GDM1 (cell line): ENCODE results near the gene RAPGEF1.
"Not testable (repeated sequence)": the region's sequence is repeated elsewhere in the genome, so short reads cannot be mapped to it uniquely, and the experiment has no call there.

Experiments
- DNase-seq: peaks from one replicate; lab custom pipeline; 2025; lab: John Stamatoyannopoulos, UW

RAPGEF1 gene

GRCh38 chr9:131668439-131669268 lies 71.2 kb downstream of the RAPGEF1 start:
- DNase-seq: peak; percentile 45

DNA sequence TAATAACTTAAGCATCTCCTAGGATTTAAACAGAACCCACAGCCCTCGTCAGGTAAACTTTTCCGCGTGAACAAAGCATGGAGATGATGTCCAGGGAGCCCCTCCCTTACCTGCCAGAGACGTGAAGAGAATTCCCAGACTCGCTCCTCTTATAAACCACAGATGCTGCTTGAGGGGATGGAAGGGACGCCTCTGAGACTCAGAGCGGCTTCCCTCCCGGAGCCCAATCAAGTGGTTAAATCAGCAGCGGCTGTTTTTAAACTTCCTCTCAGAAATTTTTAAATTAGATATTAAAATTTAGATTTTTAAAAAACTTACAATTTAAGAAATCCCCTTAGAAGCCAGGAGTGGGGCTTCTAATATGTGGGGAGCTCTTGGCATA lies 71.8 kb downstream of the RAPGEF1 start:
- no peak for DNase-seq

DNA sequence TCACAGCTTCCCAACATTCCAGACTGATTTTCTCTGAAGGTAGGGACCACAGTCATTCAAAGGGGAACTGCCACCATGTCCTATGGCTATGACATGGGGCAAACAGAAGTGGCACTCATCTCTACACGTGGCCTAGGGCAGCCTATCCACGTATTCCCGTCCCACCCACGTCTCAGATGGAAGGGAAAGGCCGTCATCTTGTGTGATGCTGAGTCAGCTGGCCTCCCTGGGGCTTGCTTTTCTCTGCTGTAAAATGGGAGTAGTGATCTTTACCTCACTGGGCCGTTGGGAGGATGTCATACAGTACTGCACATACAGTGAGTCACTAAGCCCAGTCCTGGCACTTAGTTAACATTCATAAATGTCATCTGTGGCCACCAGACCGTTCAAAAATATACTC lies 72.3 kb downstream of the RAPGEF1 start:
- DNase-seq: no peak

GRCh38 chr9:131666774-131667173 lies 73.1 kb downstream of the RAPGEF1 start:
- no peak for DNase-seq

DNA sequence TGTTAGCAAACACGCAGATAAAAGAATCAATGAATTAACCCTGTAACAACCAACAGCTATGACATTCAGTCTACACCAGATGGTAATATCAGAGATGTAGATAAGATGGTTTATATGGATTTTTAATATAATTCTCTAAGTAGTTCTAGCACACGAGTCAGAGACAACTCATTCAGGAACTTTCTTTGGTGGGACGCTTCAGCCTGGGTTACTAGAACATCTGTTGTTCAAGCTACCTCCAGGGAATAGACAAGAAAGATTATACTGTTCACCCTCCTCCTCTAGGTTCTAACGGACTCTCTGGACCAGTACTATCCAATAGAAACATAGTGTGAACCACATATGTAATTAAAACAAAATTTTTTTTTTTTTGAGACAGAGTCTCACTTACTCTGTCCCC lies 73.8 kb downstream of the RAPGEF1 start:
- DNase-seq: no peak

- no peak for DNase-seq
Observed at GRCh38 chr9:131663288-131663687, 76.6 kb downstream of the RAPGEF1 start.

- DNase-seq: not testable (repeated sequence)
Observed at GRCh38 chr9:131662289-131662621, 77.6 kb downstream of the RAPGEF1 start.

DNA sequence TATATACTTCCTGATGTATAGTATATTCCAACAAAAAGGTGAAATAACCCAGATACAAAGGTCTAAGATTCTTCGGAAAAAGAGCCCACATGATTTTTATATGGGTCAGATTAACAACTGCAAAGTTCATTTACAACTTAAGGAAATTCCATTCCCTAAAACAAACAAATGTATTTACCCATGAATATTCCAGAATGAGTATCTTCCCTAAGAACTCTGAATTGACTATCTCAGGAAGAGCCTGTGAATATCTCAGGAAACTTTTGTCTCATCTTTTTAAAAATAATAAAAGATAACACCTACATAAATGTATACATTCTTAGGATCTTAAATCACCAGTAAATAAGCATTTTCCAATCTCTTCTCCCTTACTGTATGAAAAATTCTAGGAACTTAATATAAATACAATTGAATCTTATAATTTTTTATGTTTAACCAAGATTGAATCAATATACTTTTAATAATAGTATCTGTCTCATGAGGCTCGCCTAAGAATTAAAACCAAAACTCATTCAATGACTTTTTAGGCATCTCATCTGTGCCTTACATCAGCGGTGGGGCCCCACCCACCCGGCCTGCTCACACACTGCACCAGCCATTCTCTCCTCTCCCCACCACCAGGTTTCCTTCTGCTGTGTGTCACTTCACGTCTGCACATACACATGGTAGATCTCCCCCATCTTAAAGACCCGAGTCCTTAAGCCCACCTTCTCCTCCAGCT lies 78.1 kb downstream of the RAPGEF1 start:
- no peak for DNase-seq

DNA sequence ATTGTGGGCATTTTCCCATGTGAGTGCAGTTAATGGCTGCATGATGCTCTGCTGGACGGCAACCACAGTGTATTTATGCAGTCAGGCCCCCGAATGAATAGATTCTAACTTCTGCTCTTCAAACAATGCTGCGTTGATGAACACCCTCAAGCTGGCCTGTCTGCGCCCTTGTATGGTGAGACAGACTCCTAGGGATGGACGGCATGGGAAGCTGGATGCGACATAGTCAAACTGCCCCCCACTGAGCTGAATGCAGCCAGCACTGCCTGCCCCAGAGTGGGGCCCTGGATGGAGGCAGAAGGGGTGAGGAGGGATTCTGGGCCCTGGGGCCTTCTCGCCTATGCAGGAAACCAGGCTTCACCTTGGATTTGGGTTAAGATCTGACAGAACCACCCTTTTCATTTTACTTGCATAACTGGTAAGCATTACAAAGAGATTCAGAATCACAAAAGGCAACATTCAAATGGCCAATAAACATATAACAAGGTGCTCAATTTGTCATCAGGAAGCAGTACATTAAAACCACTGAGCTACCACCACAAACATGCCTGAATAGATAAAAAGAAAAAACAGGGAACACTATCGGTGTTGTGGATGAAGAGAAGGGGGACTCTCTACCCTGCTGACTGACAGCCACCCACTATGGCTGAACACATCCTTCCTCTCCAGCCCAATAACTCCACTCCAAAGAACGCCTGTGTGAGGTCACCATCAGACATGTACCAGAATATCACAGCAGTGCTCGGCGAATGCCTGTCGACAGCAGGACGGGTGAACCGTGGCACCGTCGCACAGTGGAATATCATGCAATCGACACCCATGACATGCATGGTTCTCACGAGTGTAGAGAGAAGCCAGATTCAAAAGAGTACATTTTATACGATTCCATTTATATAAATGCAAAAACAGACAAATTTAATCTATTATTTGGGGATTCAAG lies 79.1 kb downstream of the RAPGEF1 start:
- DNase-seq: no peak

- no peak for DNase-seq
Observed at GRCh38 chr9:131658377-131659129, 81.3 kb downstream of the RAPGEF1 start.

- no peak for DNase-seq
Observed at GRCh38 chr9:131657940-131658339, 81.9 kb downstream of the RAPGEF1 start.

DNA sequence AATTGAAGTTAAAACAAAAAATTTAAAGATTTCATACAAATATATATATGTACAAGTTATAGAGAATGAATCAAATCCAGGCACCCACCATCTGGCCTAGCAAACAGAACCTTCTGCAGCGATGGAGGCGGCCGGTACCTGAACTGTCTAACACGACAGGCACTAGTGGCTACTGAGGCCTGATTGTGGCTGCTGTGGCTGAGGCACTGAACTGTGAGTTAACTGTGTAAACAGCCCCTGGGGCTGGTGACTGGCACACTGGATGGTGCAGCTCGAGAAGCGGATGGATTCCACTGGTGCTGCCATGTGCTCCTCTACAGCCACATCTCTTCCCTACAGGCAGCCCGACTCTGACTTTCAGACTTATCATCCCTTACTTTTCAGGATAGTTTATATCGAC lies 82.4 kb downstream of the RAPGEF1 start:
- DNase-seq: no peak

DNA sequence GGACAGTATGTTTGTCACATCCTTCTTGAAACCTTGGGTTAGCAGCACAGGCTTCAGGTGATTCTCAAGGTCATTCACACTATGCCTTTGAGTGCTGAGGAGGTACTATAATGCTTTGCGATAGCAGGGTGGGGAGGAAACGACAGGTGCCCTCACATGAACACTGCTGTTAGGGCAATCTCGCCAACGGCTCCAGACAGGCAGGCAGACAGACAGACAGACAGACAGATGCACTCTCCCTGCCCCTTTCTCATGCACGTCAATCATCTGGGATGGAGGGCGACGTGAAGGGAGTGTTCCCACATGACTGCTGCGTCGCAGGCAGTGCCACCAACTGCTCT lies 82.9 kb downstream of the RAPGEF1 start:
- DNase-seq: no peak

DNA sequence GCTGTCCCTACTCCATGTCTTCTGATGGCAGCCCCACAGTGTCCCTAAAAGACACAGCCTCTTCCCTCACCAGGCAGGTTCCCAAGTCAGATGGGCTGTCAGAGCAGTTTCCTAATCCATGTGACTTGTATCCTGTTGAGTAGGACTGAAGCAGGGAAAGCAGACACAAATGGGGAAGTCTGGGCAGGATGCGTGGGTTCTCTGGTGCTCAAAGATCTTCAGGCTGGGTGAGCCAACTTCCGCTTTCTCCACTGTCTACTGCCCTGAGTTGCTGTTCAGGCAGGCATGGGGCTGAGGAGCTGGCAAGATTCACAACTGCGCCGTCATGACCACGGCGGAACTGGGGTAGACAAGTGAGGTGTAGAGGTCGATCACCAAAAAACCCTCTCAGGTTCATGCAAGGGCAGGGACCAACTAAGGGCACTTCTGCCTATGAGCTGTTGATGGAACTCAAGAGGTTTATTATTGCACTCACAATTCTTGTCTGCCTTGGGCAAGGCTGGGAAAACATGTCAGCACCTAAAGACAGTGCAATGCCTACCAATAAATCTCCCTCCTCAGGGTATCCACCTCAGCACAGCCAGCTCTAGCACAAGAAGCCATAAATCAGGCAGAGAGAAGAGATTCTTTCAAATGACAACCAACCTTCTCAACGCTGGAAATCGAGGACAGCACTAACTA lies 83.4 kb downstream of the RAPGEF1 start:
- DNase-seq: peak; percentile 100

DNA sequence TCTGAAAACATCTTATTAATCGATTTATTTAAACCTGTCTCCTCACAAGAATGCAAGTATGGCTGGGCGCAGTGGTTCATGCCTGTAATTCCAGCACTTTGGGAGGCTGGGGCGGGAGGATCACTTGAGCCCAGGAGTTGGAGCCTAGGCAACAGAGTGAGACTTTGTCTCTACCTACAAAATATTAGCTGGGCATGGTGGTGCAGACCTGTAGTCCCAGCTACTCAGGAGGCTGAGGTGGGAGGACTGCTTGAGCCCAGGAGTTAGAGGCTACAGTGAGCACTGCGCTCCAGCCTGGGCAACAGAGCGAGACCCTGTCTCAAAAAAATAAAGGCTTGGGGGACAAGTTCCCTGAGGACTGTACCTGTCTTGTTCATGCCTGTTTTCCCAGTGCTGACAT lies 85.5 kb downstream of the RAPGEF1 start:
- not testable (repeated sequence) for DNase-seq

- DNase-seq: no peak
Observed at GRCh38 chr9:131651599-131651998, 88.3 kb downstream of the RAPGEF1 start.

DNA sequence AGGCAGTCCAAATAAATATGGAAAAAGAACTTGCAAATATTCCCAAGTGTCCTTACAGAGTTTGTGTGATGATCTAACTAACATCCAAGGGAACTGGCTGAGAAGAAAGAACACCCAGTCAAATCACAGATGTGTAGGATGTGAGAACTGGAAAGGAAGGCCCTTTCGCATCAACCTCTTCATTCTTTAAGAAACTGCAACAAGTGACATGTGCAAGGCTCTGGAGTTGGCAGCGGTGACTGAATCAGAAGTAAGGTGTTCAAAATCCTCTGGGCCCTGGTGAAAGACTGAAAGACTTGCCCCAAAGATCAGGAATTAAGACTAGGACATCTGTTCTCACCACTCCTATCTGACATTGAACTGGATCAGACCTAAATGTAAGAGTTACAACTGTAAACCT lies 88.7 kb downstream of the RAPGEF1 start:
- DNase-seq: no peak

GRCh38 chr9:131650254-131650653 lies 89.6 kb downstream of the RAPGEF1 start:
- no peak for DNase-seq

GRCh38 chr9:131649646-131650045 lies 90.2 kb downstream of the RAPGEF1 start:
- no peak for DNase-seq

DNA sequence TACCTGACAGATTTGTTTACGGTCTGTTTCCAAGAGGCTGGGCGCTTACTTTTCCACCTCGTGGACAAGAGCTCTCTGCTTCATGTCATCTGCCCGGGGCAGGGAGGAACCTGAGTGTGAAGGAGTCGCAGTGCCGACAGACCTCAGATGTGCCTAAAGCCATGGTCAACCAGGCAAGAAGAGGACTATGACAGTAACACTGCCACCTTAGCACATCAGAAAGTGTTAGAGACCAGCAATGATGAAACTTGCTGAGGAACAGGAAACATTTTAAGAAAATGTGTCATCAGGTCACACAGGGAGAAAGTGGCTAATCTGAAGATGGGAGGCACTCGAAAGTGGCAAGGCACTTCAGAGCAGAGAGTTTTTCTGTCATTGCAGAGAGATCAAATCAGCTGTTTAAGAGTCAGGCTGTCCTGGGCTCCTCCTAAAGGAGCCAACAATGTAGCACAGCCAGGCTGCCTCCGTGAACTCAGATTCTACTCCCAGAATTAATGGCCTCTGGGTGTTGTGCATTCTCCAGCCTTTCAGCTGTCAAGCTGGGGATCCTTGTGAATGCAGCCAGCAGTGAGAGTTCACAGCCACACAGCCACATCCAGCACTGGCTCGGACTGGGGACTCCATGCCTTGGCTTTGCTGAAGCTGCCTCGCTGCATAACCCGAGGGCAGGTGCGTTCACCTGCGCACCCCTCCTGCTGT lies 94.6 kb downstream of the RAPGEF1 start:
- no peak for DNase-seq
